Stomach smooth muscle (tissue), 2 donors: ENCODE data around the gene ZBED2.

Experiments used
- H3K27ac ChIP-seq: one replicate; pipeline ENCODE4 v1.7.0; 2013; ENCODE audit warnings: mild to moderate bottlenecking, low read length, inconsistent platforms
- H3K27me3 ChIP-seq, 2 donors: one replicate each; pipeline ENCODE4 v1.7.0; 2013; ENCODE audit warnings: low read length in 2 of 2; ENCODE audit not compliant: insufficient read depth in 2 of 2, control insufficient read depth in 1 of 2
- H3K36me3 ChIP-seq, 2 donors: one replicate each; pipeline ENCODE4 v1.7.0; 2013; ENCODE audit warnings: low read length in 2 of 2; ENCODE audit not compliant: control insufficient read depth in 2 of 2, insufficient read depth in 2 of 2
- H3K4me1 ChIP-seq: one replicate; pipeline ENCODE4 v1.7.0; 2013; ENCODE audit warnings: low read length; ENCODE audit not compliant: control insufficient read depth, insufficient read depth
- H3K4me3 ChIP-seq, 2 donors: one replicate each; pipeline ENCODE4 v1.7.0; 2013; ENCODE audit warnings: low read length in 2 of 2
- H3K9ac ChIP-seq, 2 donors: one replicate each; pipeline ENCODE4 v1.7.0; 2013; ENCODE audit warnings: low read length in 2 of 2, mild to moderate bottlenecking in 1 of 2
- H3K9me3 ChIP-seq, 2 donors: one replicate each; pipeline ENCODE4 v1.7.0; 2013; ENCODE audit warnings: low read length in 2 of 2; ENCODE audit not compliant: control insufficient read depth in 2 of 2
- donor health status: healthy.
- donor health status: Pancreatic carcinoma.

Gene ZBED2

DNA sequence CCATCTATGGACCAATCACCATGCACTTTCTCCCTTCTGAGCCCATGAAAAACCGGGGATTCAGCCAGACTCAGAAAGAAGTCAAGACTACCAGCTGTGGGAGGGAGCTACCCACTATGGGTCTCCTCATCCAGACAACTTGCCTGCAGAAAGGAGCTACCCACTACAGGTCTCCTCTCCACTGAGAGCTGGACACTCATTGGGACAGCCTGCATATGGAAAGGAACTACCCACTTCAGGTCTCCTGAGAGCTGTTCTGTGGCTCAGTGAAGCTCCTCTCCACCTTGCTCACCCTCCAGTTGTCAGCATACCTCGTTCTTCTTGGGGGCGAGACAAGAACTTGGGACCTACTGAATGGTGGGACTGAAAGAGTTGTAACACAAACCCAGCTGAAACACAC is 22.3 kb upstream of the ZBED2 start:
- no peaks in the 10 kb centered on the region for H3K27me3 ChIP-seq
- no peaks in the 10 kb centered on the region for H3K4me1 ChIP-seq
- H3K9ac ChIP-seq, result no peak overlapping the region
- no peaks in the 10 kb centered on the region for H3K36me3 ChIP-seq
- no peaks in the 10 kb centered on the region for H3K9me3 ChIP-seq
- no peak overlapping the region for H3K27ac ChIP-seq
- H3K4me3 ChIP-seq, result no peak overlapping the region

DNA sequence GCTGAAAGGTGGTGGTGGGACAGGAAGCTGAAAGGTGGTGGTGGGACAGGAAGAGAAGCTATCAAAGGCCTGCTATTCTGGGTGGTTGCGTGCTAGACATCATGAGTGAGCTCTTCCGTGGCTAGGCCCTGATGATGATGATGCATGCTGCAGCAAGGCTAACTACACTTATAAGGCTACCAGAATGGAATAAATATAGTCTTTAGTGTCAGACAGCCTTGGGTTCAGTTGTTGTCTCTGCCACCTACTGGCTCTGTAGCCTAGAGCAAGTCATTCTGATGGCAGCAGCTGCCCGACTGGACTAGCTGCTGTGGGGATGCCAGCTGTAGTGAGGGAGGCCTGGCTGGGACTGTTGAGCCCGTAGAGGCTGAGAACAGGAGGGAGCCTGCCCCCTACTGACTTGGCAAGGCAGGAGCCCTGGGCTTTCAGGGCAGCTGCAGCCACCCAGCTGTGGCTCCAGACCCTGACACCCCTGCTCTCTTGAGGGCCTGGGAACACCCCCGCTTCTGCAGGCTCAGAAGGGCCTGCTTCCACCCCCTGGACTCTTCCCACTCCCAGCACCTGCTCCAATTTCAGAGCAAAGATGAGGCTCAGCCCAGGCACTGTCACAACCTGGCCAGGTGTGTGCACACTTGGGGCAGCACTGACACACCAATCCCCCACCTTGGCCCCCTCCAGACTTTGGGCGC is 21.4 kb upstream of the ZBED2 start:
- H3K27ac ChIP-seq, result no peak overlapping the region
- H3K27me3 ChIP-seq, result no peaks in the 10 kb centered on the region
- no peaks in the 10 kb centered on the region for H3K4me1 ChIP-seq
- H3K4me3 ChIP-seq, result no peak overlapping the region
- no peak overlapping the region for H3K9ac ChIP-seq
- no peaks in the 10 kb centered on the region for H3K9me3 ChIP-seq
- H3K36me3 ChIP-seq, result no peaks in the 10 kb centered on the region

DNA sequence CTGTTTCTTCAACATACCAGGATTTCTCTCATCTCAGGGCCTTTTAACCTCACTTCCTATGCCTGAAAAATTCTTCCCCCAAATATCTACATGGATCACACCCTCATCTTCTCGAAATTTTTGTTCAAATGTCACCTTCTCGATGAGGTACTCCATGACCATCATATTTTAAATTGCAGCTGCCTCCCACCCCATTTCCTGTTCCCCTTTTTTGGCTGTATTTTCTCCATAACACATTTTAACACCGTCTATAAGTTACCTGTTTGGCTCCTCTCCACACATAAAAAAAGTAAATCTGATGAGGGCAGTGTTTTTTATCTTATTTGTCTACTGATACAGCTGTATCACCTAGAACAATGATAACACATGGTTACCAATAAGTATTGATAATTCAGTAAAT is 20.7 kb upstream of the ZBED2 start:
- Histone ChIP-seq H3K4me3 (no peak overlapping the region), H3K36me3 (no peaks in the 10 kb centered on the region), H3K4me1 (no peaks in the 10 kb centered on the region), H3K27me3 (no peaks in the 10 kb centered on the region), H3K9ac (no peak overlapping the region), H3K9me3 (no peaks in the 10 kb centered on the region), H3K27ac (no peak overlapping the region)

DNA sequence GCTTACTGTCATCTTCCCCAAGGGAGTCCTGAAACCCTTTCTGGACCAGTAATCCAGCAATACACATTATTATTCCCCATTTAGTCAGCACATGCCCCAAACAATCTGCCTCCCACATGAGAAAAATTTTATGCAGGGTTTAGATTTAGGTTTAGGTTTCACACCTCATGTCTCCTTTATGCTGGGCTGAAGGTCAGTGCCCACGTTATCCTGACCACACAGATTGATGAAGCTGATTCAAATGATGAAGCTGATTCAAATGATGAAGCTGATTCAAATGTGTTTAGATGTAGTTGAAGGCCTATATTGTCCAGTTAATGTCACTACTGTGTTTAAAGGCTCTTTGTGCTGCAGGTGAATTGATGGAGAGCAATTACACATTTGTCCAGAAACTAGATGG is 18.1 kb upstream of the ZBED2 start:
- Histone ChIP-seq H3K9me3 (no peaks in the 10 kb centered on the region), H3K27me3 (no peaks in the 10 kb centered on the region), H3K36me3 (no peaks in the 10 kb centered on the region), H3K9ac (no peak overlapping the region), H3K4me1 (no peaks in the 10 kb centered on the region), H3K4me3 (no peak overlapping the region), H3K27ac (no peak overlapping the region)

DNA sequence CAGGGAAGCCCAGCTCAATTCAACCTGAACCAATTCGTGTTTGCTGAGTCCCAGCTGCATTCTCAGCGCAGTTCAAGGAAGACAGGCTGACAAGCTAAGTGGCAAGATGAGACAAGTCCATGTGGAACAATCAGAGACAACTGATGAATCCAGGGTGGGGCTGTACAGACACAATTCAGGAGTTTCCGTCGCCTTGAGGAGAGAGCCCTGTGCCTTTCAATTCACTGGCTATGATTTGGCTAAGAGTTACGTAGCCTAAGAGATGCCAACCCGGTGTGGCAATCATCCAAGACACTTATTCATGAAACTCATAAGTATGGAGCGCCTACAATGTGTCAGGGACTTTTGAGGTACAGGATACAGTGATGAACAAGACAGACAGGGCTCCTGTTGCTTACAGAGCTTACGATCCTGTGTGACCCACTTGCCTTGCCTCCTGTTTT is 15.5 kb upstream of the ZBED2 start:
- Histone ChIP-seq H3K36me3 (no peaks in the 10 kb centered on the region), H3K4me3 (no peak overlapping the region), H3K27ac (no peak overlapping the region), H3K9me3 (no peaks in the 10 kb centered on the region), H3K27me3 (no peaks in the 10 kb centered on the region), H3K4me1 (no peaks in the 10 kb centered on the region), H3K9ac (no peak overlapping the region)

DNA sequence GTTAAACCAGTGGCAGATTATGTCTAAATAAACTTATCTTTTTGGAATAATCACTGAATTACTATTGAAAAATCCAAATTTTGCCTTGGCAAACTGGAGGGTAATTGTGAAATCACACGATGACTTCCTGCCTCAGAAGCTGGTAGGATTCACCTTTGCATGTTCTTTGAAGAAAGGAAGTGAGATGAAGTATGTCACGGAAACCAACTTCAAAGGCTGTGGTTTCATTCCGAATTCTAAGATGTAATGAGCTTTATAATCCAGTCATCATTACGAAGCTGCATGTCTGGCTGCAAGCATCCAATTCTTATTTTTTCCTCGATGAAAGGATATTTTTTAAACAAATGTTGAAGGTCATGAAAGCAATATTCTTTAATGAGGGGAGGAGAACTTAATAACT is 15.0 kb upstream of the ZBED2 start:
- H3K27ac ChIP-seq, result no peak overlapping the region
- no peaks in the 10 kb centered on the region for H3K36me3 ChIP-seq
- H3K4me1 ChIP-seq, result no peaks in the 10 kb centered on the region
- H3K4me3 ChIP-seq, result no peak overlapping the region
- H3K9ac ChIP-seq, result no peak overlapping the region
- no peaks in the 10 kb centered on the region for H3K9me3 ChIP-seq
- no peaks in the 10 kb centered on the region for H3K27me3 ChIP-seq

DNA sequence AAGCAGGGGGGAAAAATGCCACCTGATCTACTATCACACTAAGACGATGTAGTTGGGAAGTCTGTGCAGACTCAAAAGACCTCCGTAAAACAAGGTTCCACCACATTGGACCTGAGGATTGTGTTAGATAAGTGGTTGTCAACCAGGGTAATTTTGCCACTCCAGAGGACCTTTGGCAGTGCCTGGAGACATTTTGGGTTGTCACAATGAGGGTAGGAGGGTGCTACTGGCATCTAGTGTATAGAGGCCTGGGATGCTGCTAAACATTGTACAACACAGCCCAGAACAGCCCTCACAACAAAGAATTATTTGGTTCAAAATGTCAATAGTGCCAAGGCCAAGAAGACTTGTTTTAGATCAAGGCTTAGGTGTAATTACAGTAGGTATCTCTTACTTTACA is 14.6 kb upstream of the ZBED2 start:
- Histone ChIP-seq H3K27ac (no peak overlapping the region), H3K36me3 (no peaks in the 10 kb centered on the region), H3K4me3 (no peak overlapping the region), H3K27me3 (no peaks in the 10 kb centered on the region), H3K4me1 (no peaks in the 10 kb centered on the region), H3K9me3 (no peaks in the 10 kb centered on the region), H3K9ac (no peak overlapping the region)

DNA sequence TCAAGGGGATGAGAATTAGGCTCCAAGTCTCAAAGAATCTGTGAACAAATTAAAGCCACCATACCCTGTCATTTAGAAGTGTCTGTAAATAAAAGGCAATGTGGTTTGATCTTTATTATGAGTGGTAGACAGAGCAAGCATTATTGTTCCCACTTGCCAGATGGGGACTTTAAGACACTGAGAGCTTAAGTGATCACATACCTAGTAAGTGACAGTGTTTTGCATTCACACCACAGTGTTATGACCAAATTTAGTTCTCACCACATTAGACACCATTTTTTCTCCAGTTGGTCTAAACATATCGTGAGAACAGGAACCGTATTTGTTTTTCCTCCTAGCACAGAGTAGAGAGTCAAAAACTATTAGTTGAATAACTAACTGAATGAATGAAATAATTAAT is 13.2 kb upstream of the ZBED2 start:
- Histone ChIP-seq H3K9ac (no peak overlapping the region), H3K27ac (no peak overlapping the region), H3K9me3 (no peaks in the 10 kb centered on the region)

DNA sequence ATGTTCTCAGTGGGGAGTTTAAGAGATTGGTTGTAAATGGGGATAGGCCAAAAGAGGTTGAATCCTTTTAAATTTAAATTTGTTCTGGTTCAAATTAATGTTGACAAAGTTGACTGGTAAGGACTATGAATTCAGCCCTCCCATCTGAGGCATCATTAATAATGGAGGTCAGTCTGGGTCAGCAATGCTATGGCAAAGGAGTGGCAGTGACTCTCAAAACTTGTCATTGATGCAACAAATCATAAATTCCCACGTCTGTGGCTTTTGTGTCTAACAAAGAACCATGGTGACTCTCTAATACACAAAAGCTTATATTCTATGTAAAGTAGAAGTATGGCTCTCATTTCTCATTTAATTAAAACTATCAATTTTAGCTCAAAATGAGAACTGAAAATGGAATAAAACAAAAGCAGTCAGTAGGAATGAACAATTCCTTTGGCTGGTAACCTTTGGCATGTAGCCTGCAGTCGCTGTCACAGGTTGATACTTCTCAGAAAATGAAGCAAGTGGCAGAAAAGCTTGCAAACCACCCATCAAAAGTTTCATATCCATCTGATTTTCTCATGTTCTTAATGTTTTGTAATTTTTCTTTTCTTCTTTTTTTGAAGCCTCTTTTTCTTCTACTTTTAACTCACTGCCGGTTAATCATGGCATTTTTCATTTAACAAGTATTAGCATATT is 12.2 kb upstream of the ZBED2 start:
- no peaks in the 10 kb centered on the region for H3K27me3 ChIP-seq
- no peak overlapping the region for H3K27ac ChIP-seq
- H3K9me3 ChIP-seq, result no peaks in the 10 kb centered on the region
- no peaks in the 10 kb centered on the region for H3K36me3 ChIP-seq
- H3K4me1 ChIP-seq, result no peaks in the 10 kb centered on the region
- H3K4me3 ChIP-seq, result no peak overlapping the region
- H3K9ac ChIP-seq, result no peak overlapping the region

More for the DNA sequence above, 13.2 kb upstream of the ZBED2 start:
- H3K27me3 ChIP-seq, result no peaks in the 10 kb centered on the region
- H3K4me1 ChIP-seq, result no peaks in the 10 kb centered on the region
- no peaks in the 10 kb centered on the region for H3K36me3 ChIP-seq
- H3K4me3 ChIP-seq, result no peak overlapping the region

DNA sequence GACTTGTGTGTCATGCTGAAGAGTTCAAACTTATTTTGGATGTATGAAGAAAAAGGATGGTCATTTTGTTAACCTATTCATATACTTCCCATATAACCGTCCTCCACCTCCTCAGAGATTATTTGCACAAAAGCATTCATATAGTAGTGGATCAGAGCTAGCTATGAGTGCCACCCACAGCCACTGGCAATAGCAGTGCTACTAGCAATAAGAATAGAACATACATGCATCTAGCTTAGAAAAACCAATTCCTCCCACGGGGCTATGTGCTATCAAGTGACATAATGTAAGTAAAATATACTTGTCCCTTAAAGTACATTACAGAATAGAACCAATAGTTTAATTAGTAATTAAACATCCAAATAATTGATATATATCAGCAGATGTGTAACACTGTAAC is 10.3 kb upstream of the ZBED2 start:
- Histone ChIP-seq H3K9me3 (no peaks in the 10 kb centered on the region), H3K4me3 (no peak overlapping the region), H3K27ac (no peak overlapping the region), H3K36me3 (no peaks in the 10 kb centered on the region), H3K4me1 (no peaks in the 10 kb centered on the region), H3K27me3 (no peaks in the 10 kb centered on the region), H3K9ac (no peak overlapping the region)

DNA sequence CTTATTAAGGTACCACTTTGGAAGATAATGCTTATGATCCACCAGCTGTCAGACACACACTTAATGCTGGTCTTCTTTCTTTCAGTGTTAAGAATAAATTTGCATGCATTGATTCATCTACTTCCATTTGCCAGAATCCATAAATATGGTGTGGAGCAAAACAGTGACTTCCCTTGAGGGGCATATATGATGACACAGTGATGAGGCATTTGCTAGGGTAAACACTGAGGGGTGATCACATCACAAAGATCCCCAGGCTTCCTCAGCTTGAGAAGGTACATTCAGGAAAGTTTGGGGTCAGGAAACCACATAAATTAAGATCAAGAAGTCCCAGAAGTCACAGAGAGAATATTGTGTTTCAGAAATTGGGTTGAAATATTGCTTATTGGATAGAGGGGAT is 9.9 kb upstream of the ZBED2 start:
- no peak overlapping the region for H3K9ac ChIP-seq
- no peaks in the 10 kb centered on the region for H3K9me3 ChIP-seq
- no peaks in the 10 kb centered on the region for H3K27me3 ChIP-seq
- H3K36me3 ChIP-seq, result no peaks in the 10 kb centered on the region
- H3K4me3 ChIP-seq, result no peak overlapping the region
- no peak overlapping the region for H3K27ac ChIP-seq
- no peaks in the 10 kb centered on the region for H3K4me1 ChIP-seq
